Measurements from ENCODE around the gene SGMS1. TPM values are rescaled to one million over a fixed set of nuclear protein-coding genes. Genes with fewer than 3 reads are reported as not detected.
"Not testable (repeated sequence)": the region's sequence is repeated elsewhere in the genome, so short reads cannot be mapped to it uniquely, and the experiment has no call there.

SGMS1 gene
- total and polyA plus RNA-seq, 5 donors, result 12.0 to 26.0 (median 24.5) TPM

DNA sequence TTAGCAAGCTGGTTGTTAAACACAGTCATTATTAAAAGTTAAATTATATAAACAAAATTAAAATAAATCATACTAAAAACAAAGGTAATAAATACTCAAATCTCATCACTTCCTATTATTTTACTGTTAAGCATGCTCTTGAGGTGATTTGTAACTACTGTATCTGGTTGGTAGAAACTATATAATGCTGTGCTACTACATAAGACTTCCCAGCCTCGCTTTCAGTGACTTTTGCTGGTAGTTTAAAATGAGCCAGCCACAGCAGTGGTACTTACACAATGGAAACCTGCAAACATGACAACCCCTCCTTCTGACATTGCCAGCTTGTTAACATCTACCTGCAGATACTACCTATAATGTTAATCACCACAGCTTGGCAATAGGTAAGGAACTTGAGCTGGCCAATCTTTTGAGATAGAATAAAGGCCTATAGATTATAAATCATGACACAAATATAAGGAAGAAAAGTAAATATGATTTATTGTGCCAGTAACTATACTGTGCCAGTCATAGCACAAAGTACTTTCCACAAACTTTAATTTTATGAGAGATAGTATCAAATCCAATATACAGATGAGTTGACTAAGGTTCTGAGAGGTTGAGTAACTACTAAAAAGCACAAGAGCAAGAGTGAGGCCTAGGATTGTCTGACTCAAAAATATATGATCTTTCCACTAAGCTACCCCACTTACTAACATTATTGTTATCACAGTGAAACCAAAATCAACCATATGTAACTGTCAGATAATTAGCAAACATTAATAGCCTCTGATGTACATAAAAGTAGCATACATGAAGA lies 191.3 kb downstream of the SGMS1 start:
- Histone ChIP-seq H3K4me1 (ENCODE audit: control insufficient read depth, insufficient read depth, low read length) (peaks cover 2% of the 10 kb centered on the region), H3K27me3 (ENCODE audit: control insufficient read depth, insufficient read depth) (no peaks in the 10 kb centered on the region), H3K4me3 (ENCODE audit: low read length) (no peak overlapping the region), H3K27ac (ENCODE audit: low read length) (no peak overlapping the region), H3K9me3 (ENCODE audit: control insufficient read depth, low read length) (no peaks in the 10 kb centered on the region)
- intact Hi-C loops (cut with DNase I), result no loop called here
- WGBS, result 99% methylated on average over 1 of the region's 1 CpG
- ATAC-seq (no peak), DNase-seq (no peak)

DNA sequence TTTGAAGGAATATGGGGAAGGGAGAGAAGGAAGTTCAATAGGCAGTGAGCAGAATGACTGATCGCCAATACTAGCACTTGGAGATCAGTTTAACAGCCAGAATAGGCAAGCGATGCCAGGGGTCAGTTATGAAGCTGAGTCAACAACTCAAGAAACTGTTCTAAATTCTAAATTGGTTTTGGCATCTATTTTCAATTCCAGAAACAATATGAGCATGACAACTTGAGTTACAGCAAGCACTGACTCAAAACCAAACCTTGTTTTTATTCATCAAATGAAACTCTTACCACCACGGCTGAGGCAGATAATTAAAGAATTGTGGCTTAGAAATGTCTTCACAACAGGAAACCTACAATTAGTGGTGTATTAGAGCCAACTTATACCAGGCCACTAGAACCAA lies 192.0 kb downstream of the SGMS1 start:
- intact Hi-C loops (cut with DNase I), result no loop called here
- DNase-seq (no peak), ATAC-seq (no peak)
- no peaks in the 10 kb centered on the region for H3K27me3 ChIP-seq (ENCODE audit: control insufficient read depth, insufficient read depth)
- 51% methylated on average over 3 of the region's 3 CpGs for WGBS
- peaks cover 2% of the 10 kb centered on the region for H3K4me1 ChIP-seq (ENCODE audit: control insufficient read depth, insufficient read depth, low read length)
- no peaks in the 10 kb centered on the region for H3K9me3 ChIP-seq (ENCODE audit: control insufficient read depth, low read length)
- peak overlapping the region; percentile 15 for H3K27ac ChIP-seq (ENCODE audit: low read length)
- H3K4me3 ChIP-seq (ENCODE audit: low read length), result no peak overlapping the region

DNA sequence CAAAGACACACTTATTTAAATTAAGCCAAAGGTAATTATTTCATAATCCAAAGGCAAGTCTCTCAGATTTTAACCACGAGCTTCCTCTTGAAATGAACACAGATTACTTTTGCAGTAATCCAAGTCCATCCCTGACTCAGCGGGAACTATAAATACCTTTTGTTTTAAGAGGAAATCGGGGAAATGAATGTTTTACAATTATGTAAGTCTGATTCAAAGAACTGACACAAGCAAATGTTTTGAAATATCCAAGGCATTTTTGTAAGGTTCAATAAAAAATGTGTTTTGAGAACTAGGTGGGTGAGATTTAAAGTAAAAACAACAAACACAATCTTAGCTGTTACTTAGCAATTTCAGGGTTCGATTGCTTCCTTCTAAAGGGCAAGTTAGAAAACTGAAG lies 192.6 kb downstream of the SGMS1 start:
- no peak for DNase-seq
- intact Hi-C loops (cut with DNase I), result no loop called here
- H3K27ac ChIP-seq (ENCODE audit: low read length), result no peak overlapping the region
- H3K9me3 ChIP-seq (ENCODE audit: control insufficient read depth, low read length), result no peaks in the 10 kb centered on the region
- no peak overlapping the region for H3K4me3 ChIP-seq (ENCODE audit: low read length)
- ATAC-seq, result no peak
- H3K27me3 ChIP-seq (ENCODE audit: control insufficient read depth, insufficient read depth), result no peaks in the 10 kb centered on the region
- peaks cover 2% of the 10 kb centered on the region for H3K4me1 ChIP-seq (ENCODE audit: control insufficient read depth, insufficient read depth, low read length)
- 43% methylated on average over 4 of the region's 4 CpGs for WGBS

DNA sequence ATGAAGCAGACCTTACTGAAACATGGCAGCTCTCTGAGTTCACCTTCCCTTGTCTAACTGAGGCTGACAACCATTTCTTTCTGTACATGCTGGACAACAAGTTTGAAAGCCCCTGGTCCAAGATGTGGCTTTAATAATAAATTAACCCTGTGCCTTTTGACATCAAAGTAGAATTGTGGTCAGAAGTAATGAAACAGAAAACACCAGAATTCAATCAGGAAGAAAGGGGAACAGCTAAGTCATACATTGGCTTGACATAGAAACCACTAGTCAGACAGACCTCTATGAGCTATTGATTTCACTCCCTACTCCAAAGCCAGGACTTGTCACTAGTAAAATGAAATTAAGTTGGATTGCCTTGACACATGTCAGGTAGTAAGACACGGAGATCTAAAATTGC lies 197.3 kb downstream of the SGMS1 start:
- no peak for DNase-seq
- 95% methylated on average over 1 of the region's 1 CpG for WGBS
- no peaks in the 10 kb centered on the region for H3K27me3 ChIP-seq (ENCODE audit: control insufficient read depth, insufficient read depth)
- H3K9me3 ChIP-seq (ENCODE audit: control insufficient read depth, low read length), result no peaks in the 10 kb centered on the region
- no peak overlapping the region for H3K27ac ChIP-seq (ENCODE audit: low read length)
- intact Hi-C loops (cut with DNase I), result no loop called here
- H3K4me1 ChIP-seq (ENCODE audit: control insufficient read depth, insufficient read depth, low read length), result peaks cover 3% of the 10 kb centered on the region
- no peak overlapping the region for H3K4me3 ChIP-seq (ENCODE audit: low read length)
- ATAC-seq, result no peak

DNA sequence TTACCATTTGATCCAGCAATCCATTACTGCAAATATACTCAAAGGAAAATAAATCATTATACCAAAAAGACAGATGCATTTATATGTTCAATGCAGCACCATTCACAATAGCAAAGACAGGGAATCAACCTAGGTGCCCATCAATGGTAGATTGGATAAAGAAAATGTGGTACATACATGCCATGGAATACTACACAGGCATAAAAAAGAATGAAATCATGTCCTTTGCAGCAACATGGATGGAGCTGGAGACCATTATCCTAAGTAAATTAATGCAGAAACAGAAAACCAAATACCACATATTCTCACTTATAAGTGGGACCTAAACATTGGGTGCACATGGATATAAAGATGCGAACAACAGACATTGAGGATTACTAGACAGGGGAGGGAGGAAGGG lies 198.5 kb downstream of the SGMS1 start:
- intact Hi-C loops (cut with DNase I); H3K27ac ChIP-seq (ENCODE audit: low read length); H3K27me3 ChIP-seq (ENCODE audit: control insufficient read depth, insufficient read depth); H3K4me3 ChIP-seq (ENCODE audit: low read length); DNase-seq; ATAC-seq; H3K9me3 ChIP-seq (ENCODE audit: control insufficient read depth, low read length); H3K4me1 ChIP-seq (ENCODE audit: control insufficient read depth, insufficient read depth, low read length): not testable (repeated sequence)
- WGBS, result 98% methylated on average over 1 of the region's 1 CpG

DNA sequence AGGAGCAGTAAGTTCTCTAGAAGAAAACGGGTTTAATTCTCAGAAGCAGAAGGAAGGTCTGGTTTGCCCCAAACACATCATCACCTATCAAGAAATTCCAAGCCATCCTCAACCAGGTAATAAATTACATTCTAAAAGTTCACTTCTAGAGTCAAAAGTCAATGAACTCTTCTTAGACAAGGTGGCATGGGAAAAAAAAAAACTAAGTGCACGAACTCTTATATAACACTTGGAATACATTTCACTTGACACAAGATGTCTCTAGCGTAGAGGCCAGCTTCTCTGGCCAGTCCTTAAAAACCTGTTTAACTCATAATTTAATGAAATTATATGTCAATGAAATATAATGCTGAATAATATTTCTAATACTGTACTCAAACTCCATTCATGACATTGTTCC lies 200.3 kb downstream of the SGMS1 start:
- DNase-seq (no peak), ATAC-seq (no peak)
- intact Hi-C loops (cut with DNase I), result no loop called here
- no peak overlapping the region for H3K27ac ChIP-seq (ENCODE audit: low read length)
- no peaks in the 10 kb centered on the region for H3K9me3 ChIP-seq (ENCODE audit: control insufficient read depth, low read length)
- H3K4me1 ChIP-seq (ENCODE audit: control insufficient read depth, insufficient read depth, low read length), result peaks cover 3% of the 10 kb centered on the region
- 95% methylated on average over 3 of the region's 3 CpGs for WGBS
- no peaks in the 10 kb centered on the region for H3K27me3 ChIP-seq (ENCODE audit: control insufficient read depth, insufficient read depth)
- no peak overlapping the region for H3K4me3 ChIP-seq (ENCODE audit: low read length)

DNA sequence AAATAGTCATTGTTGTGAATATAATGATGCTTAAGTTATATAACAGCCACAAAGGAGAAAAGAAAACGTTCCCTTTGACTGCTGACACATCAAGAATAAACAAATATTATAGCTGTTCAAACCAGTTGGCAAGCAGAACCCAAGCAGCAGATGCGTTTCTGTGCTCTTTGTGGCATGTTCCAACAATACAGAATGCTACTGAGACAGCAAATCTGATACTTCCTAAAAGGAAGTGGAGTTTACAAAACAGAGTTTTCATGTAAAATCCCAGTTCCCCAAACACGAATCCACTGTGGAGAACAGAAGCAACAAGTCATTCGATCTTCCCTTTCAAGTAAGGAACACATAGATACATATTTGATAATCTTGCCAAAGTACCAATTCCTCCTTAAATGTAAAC lies 201.5 kb downstream of the SGMS1 start:
- intact Hi-C loops (cut with DNase I), result no loop called here
- Histone ChIP-seq H3K27me3 (ENCODE audit: control insufficient read depth, insufficient read depth) (no peaks in the 10 kb centered on the region), H3K4me3 (ENCODE audit: low read length) (no peak overlapping the region), H3K4me1 (ENCODE audit: control insufficient read depth, insufficient read depth, low read length) (peaks cover 3% of the 10 kb centered on the region), H3K27ac (ENCODE audit: low read length) (no peak overlapping the region), H3K9me3 (ENCODE audit: control insufficient read depth, low read length) (no peaks in the 10 kb centered on the region)
- DNase-seq (no peak), ATAC-seq (no peak)
- WGBS, result 41% methylated on average over 4 of the region's 4 CpGs

DNA sequence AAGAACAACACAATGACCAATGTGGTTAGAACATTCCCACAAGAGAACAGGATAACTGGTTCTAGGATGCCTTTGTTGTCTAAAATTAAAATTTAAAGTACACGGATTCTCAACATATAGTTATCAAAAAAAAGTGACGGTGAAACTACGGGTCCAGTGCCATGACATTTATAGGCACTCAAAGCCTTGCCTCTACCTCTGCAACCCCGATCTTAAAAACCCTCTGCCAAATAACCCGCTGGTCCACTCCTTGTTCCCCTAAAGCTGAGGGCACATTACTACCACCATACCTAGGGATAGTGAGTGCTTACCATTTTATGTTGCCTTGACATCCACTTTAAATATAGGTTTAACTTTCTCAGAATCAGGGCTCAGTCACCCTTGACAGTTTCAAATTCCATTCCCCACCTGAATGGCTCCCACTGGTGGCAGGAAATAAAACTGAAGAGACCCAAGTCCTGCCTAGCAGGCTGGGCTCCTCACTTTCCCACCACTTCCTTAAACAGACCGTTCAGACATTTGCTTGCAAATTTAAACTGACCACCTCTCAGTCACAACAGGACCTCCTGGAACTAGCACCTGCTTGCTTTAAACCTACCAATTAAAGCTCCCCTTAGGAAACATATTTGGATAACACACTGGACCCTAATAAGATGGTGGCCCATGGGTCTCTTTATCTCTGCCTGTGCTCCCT lies 202.6 kb downstream of the SGMS1 start:
- Histone ChIP-seq H3K4me3 (ENCODE audit: low read length) (no peak overlapping the region), H3K9me3 (ENCODE audit: control insufficient read depth, low read length) (no peaks in the 10 kb centered on the region), H3K27ac (ENCODE audit: low read length) (no peak overlapping the region), H3K4me1 (ENCODE audit: control insufficient read depth, insufficient read depth, low read length) (peaks cover 3% of the 10 kb centered on the region), H3K27me3 (ENCODE audit: control insufficient read depth, insufficient read depth) (no peaks in the 10 kb centered on the region)
- no peak for ATAC-seq
- DNase-seq, result peak in 1 of 3 donors; percentile 42
- intact Hi-C loops (cut with DNase I), result no loop called here
- 84% methylated on average over 6 of the region's 6 CpGs for WGBS

DNA sequence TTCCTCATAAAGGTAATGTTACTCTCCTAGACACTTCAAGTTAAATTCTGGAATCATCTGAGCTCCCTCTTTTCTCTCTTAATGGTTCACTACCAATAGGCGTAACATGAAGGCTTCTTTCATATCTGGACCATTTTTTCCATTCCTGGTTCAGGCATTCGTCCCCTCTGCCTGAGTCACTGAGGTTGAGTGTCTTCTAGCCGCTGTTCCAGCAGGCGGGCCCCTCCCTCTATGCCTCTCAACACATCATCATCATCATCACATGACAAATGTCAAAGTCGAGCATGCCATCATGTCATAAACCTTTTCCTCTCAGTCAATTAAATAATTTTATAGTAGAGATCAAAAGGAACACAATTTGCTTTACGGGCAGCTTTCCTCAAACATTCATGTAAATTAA lies 203.6 kb downstream of the SGMS1 start:
- ATAC-seq (no peak), DNase-seq (no peak)
- peaks cover 3% of the 10 kb centered on the region for H3K4me1 ChIP-seq (ENCODE audit: control insufficient read depth, insufficient read depth, low read length)
- no peaks in the 10 kb centered on the region for H3K9me3 ChIP-seq (ENCODE audit: control insufficient read depth, low read length)
- no peak overlapping the region for H3K4me3 ChIP-seq (ENCODE audit: low read length)
- WGBS, result 85% methylated on average over 6 of the region's 6 CpGs
- no peak overlapping the region for H3K27ac ChIP-seq (ENCODE audit: low read length)
- H3K27me3 ChIP-seq (ENCODE audit: control insufficient read depth, insufficient read depth), result no peaks in the 10 kb centered on the region
- intact Hi-C loops (cut with DNase I), result no loop called here

DNA sequence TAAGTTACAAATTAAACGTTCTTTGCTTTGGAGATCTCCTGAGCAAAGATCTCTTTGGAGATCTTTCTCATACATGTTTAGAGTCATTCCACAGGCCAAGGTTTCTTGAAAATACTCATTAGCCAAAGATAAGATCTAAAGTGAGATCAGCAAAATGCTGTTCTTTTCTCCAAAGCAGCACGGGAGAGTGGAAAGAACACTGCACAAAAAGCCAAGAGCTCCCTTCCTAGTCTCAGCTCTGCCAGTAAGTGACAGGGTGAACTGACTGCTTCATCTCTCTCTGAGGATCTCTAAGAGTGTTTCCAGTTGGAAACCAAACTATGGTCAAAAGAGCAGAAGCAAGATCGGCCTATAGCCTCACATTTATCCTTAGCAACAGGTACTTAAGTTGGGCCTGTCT lies 204.0 kb downstream of the SGMS1 start:
- peaks cover 3% of the 10 kb centered on the region for H3K4me1 ChIP-seq (ENCODE audit: control insufficient read depth, insufficient read depth, low read length)
- no peak overlapping the region for H3K27ac ChIP-seq (ENCODE audit: low read length)
- DNase-seq, result no peak
- no peaks in the 10 kb centered on the region for H3K9me3 ChIP-seq (ENCODE audit: control insufficient read depth, low read length)
- intact Hi-C loops (cut with DNase I), result loop anchor here in 3 of 4 donors (5.0 to 10.0 kb wide), 3 partner anchors 105 to 205 kb away; partner anchors contain the start of gene SGMS1 (in 2 of the 3)
- no peak for ATAC-seq
- H3K4me3 ChIP-seq (ENCODE audit: low read length), result no peak overlapping the region
- no peaks in the 10 kb centered on the region for H3K27me3 ChIP-seq (ENCODE audit: control insufficient read depth, insufficient read depth)
- WGBS, result 78% methylated on average over 3 of the region's 3 CpGs

DNA sequence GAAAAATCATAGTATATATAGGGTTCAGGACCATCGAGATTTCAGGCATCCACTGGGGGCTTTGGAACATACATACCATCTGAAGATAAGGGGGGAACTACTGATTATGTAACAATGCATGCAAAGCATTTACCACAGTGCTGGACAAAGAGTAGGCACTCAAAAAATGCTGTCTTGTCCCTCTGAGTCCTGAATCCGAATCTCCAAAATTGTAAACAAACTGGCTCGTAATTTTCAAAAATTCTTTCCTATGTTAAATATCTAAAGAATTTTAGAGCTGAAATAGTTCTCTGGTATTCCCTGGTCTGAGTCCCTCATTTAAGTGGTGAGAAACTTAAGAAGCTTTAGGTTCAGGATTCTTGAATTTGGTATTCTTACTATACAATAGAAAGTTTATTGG lies 204.7 kb downstream of the SGMS1 start:
- WGBS, result 68% methylated on average over 3 of the region's 3 CpGs
- H3K9me3 ChIP-seq (ENCODE audit: control insufficient read depth, low read length), result no peaks in the 10 kb centered on the region
- H3K27me3 ChIP-seq (ENCODE audit: control insufficient read depth, insufficient read depth), result no peaks in the 10 kb centered on the region
- ATAC-seq (no peak), DNase-seq (no peak)
- peaks cover 3% of the 10 kb centered on the region for H3K4me1 ChIP-seq (ENCODE audit: control insufficient read depth, insufficient read depth, low read length)
- no peak overlapping the region for H3K27ac ChIP-seq (ENCODE audit: low read length)
- intact Hi-C loops (cut with DNase I), result loop anchor here in 3 of 4 donors (5.0 to 10.0 kb wide), 3 partner anchors 104 to 206 kb away; partner anchors contain the start of gene SGMS1 (in 2 of the 3)
- H3K4me3 ChIP-seq (ENCODE audit: low read length), result no peak overlapping the region

Measured in right cardiac atrium (tissue), 5 donors.